Endothelial cell of umbilical vein (primary cell): ENCODE data around the gene WIPF3. TPM values are rescaled to one million over a fixed set of nuclear protein-coding genes. Genes with fewer than 3 reads are reported as not detected.

ENCODE experiments used
- BruUV-seq: library from RNA; stranded (reverse); fragments of 400-500 nt; replicated peaks from 2 replicates; lab custom pipeline; 2021; lab: Mats Ljungman, UMichigan
- CTCF ChIA-PET: fragments of 300-600, 350-600 bp; sonication (Branson Sonifier 250); formaldehyde crosslinking; loops from one replicate; lab custom pipeline; 2021; ENCODE audit warnings: antibody characterized with exemption, inconsistent platforms; lab: Charles Lee
- POLR2A ChIA-PET: fragments of 300-600, 350-600 bp; sonication (Branson Sonifier 250); formaldehyde crosslinking; loops from one replicate; lab custom pipeline; 2021; ENCODE audit warnings: antibody characterized with exemption, inconsistent platforms; lab: Charles Lee
- DNase-seq: peaks from one replicate; pipeline ENCODE4 v3.0.0-alpha.2; 2011; ENCODE audit warnings: low read depth, low spot score
- FAIRE-seq: peaks from 2 replicates; lab custom pipeline; 2011; peaks lifted over from hg19 to GRCh38; lab: Jason Lieb, UNC
- H2AFZ ChIP-seq: 2 replicates; pipeline ENCODE4 v1.6.0; 2012; ENCODE audit warnings: low read depth, low read length, control low read depth, inconsistent platforms
- H3K27ac ChIP-seq: 2 replicates; pipeline ENCODE4 v1.5.1; 2011; ENCODE audit warnings: low read depth, mild to moderate bottlenecking, control low read depth, low read length, moderate library complexity; ENCODE audit not compliant: insufficient read depth
- H3K27me3 ChIP-seq, 2 experiments: 2 replicates each; pipeline versions ENCODE4 v1.6.0 to v1.6.1; 2011; ENCODE audit warnings: low read length in 2 of 2, mixed read lengths in 1 of 2; ENCODE audit not compliant: control insufficient read depth in 2 of 2, insufficient read depth in 2 of 2
- H3K36me3 ChIP-seq, 2 experiments: 2 replicates in 1 of 2; 3 replicates in 1 of 2; pipeline ENCODE4 v1.5.1; 2011; ENCODE audit warnings: low read length in 2 of 2, mild to moderate bottlenecking in 1 of 2, moderate library complexity in 1 of 2; ENCODE audit not compliant: control insufficient read depth in 2 of 2, insufficient read depth in 2 of 2; ENCODE audit errors: extremely low read depth in 1 of 2
- H3K4me1 ChIP-seq: 3 replicates; pipeline ENCODE4 v1.5.1; 2011; ENCODE audit warnings: mild to moderate bottlenecking, low read length; ENCODE audit not compliant: control insufficient read depth, insufficient read depth; ENCODE audit errors: extremely low read depth
- H3K4me2 ChIP-seq: 2 replicates; pipeline ENCODE4 v1.6.1; 2011; ENCODE audit warnings: low read length, control low read depth, mixed read lengths; ENCODE audit not compliant: insufficient read depth
- H3K4me3 ChIP-seq, 3 experiments: fragments of 200-600 bp in 1 of 3; sonication (generic), shearing (Covaris generic) in 1 of 3; replicated peaks in 1 of 3; 2 replicates each; pipeline ENCODE4 v1.5.1; 2011 to 2016; ENCODE audit warnings: control low read depth in 3 of 3, low read length in 3 of 3, mild to moderate bottlenecking in 2 of 3, inconsistent platforms in 1 of 3, low read depth in 1 of 3, moderate library complexity in 1 of 3; ENCODE audit not compliant: insufficient read depth in 1 of 3
- H3K79me2 ChIP-seq: 2 replicates; pipeline ENCODE4 v1.6.0; 2012; ENCODE audit warnings: low read length, inconsistent platforms; ENCODE audit not compliant: control insufficient read depth, insufficient read depth
- H3K9ac ChIP-seq: replicated peaks from 2 replicates; pipeline ENCODE3; 2011; ENCODE audit warnings: low read length, control low read depth; ENCODE audit not compliant: insufficient read depth; ENCODE audit errors: extremely low read depth
- H3K9me1 ChIP-seq: replicated peaks from 3 replicates; pipeline ENCODE4 v1.6.0; 2011; ENCODE audit warnings: mild to moderate bottlenecking, low read length; ENCODE audit not compliant: control insufficient read depth, insufficient read depth; ENCODE audit errors: extremely low read depth
- H3K9me3 ChIP-seq: replicated peaks from 2 replicates; pipeline ENCODE4 v1.5.1; 2012; ENCODE audit warnings: low read length, inconsistent platforms; ENCODE audit not compliant: control insufficient read depth, insufficient read depth
- H4K20me1 ChIP-seq: replicated peaks from 2 replicates; pipeline ENCODE3; 2011; ENCODE audit warnings: mild to moderate bottlenecking, low read length; ENCODE audit not compliant: control insufficient read depth, insufficient read depth; ENCODE audit errors: extremely low read depth
- CTCF ChIP-seq, 2 donors: IDR thresholded peaks; 1 replicate in 1 of 2; 2 replicates in 1 of 2; pipeline ENCODE4 v1.5.1; 2011; ENCODE audit warnings: low read length in 2 of 2, mild to moderate bottlenecking in 2 of 2, moderate library complexity in 2 of 2, control low read depth in 1 of 2, inconsistent platforms in 1 of 2, low read depth in 1 of 2; ENCODE audit not compliant: insufficient read depth in 1 of 2; ENCODE audit errors: extremely low read depth in 1 of 2
- EZH2 ChIP-seq: IDR thresholded peaks from 2 replicates; pipeline ENCODE4 v1.6.1; 2012; ENCODE audit warnings: borderline replicate concordance, low read depth, mild to moderate bottlenecking, moderate library complexity, low read length, inconsistent platforms; ENCODE audit not compliant: severe bottlenecking
- FOS ChIP-seq: IDR thresholded peaks from 2 replicates; pipeline ENCODE4 v1.6.1; 2011; ENCODE audit warnings: mild to moderate bottlenecking, low read length, moderate library complexity, borderline replicate concordance; ENCODE audit not compliant: insufficient read depth
- GATA2 ChIP-seq: IDR thresholded peaks from 2 replicates; pipeline ENCODE4 v1.7.0; 2011; ENCODE audit warnings: low read depth, mild to moderate bottlenecking, moderate library complexity, mixed read lengths, low read length; ENCODE audit not compliant: insufficient read length, insufficient read depth
- JUN ChIP-seq: IDR thresholded peaks from 2 replicates; pipeline ENCODE4 v1.6.1; 2011; ENCODE audit warnings: borderline replicate concordance, low read depth; ENCODE audit not compliant: insufficient read length, insufficient read depth
- MYC ChIP-seq: IDR thresholded peaks from one replicate; pipeline ENCODE4 v1.6.1; 2011; ENCODE audit warnings: mild to moderate bottlenecking, low read depth, low read length
- POLR2A ChIP-seq: IDR thresholded peaks from 2 replicates; pipeline ENCODE4 v1.6.1; 2012; ENCODE audit warnings: low read depth, mild to moderate bottlenecking, control low read depth, low read length
- POLR2AphosphoS5 ChIP-seq: IDR thresholded peaks from 2 replicates; pipeline ENCODE4 v1.6.1; 2012; ENCODE audit warnings: low read depth, mild to moderate bottlenecking, control low read depth, low read length, moderate library complexity; ENCODE audit not compliant: insufficient read depth
- dilution Hi-C: fragments of 300-500 bp; cut with MboI; formaldehyde crosslinking; loops from one replicate; pipeline ENCODE4 v1.15.0; 2019; ENCODE audit warnings: low sequenced_read_pairs; ENCODE audit not compliant: extremely low pct_ligation_motif_present
- intact Hi-C: fragments of 100-400 bp; cut with micrococcal nuclease; formaldehyde crosslinking; loops from one replicate; pipeline ENCODE4 v1.10.0; 2022
- polyA plus RNA-seq, 4 experiments: library from polyadenylated mRNA; depleted of rRNA in 3 of 4; stranded (reverse) in 3 of 4; unstranded in 1 of 4; fragments of >200 nt; gene quantifications; 2 replicates each; pipeline versions ENCODE4 v1.2.1 to v1.2.3, GENCODE V29; 2011 to 2012; ENCODE audit warnings: missing spikeins in 1 of 4
- total RNA-seq: library from RNA; stranded (reverse); gene quantifications from 2 replicates; pipeline ENCODE4 v1.2.3, GENCODE V29; 2021
- TF ChIP-seq, protein P1 (sequence below): IDR thresholded peaks from 2 replicates; pipeline ENCODE4 v1.6.1; 2011; ENCODE audit not compliant: insufficient read depth, insufficient read length

Gene WIPF3
- total and polyA plus RNA-seq, 2 donors (not counting 3 experiments of a cell fraction or from before 2014, with no cell fraction given), result 0.01 to 0.35 TPM

DNA sequence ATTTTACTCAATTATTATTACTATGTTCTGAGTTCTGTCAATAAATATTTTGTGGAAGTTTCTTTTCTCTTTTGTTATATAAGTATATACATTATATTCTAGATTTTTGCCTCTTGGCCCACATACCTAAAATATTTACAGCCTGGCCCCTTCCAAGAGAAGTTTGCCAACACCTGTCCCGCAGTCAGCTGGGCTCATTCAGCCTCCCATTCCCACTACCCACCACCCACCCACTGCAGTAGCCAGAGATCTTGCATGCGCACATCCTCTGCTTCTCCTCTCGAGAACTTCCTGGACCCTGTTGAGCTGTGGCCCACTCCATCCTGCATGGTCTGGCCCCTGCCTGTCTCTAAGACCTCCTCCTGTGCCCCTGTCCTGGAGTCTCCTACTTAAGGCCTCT is 33.6 kb downstream of the WIPF3 start:
- H3K9ac ChIP-seq, result no peak overlapping the region
- no peaks in the 10 kb centered on the region for H3K9me1 ChIP-seq

More for the DNA sequence above, 33.6 kb downstream of the WIPF3 start:
- Histone ChIP-seq H3K4me1 (no peaks in the 10 kb centered on the region), H3K27ac (no peak overlapping the region), H3K27me3 (peaks cover 10 to 18% of the 10 kb centered on the region in 2 experiments), H3K4me2 (no peak overlapping the region), H2AFZ (no peak overlapping the region), H3K4me3 (no peak overlapping the region), H3K36me3 (no peaks in the 10 kb centered on the region), H3K79me2 (no peaks in the 10 kb centered on the region), H3K9me3 (no peaks in the 10 kb centered on the region), H4K20me1 (no peaks in the 10 kb centered on the region)
- TF ChIP-seq FOS (no peak), JUN (no peak), POLR2AphosphoS5 (no peak), POLR2A (no peak), EZH2 (no peak), CTCF (IDR thresholded peaks at IDR 0.05; ENCODE audit: extremely low read depth in 1 of 2, insufficient read depth in 1 of 2, low read depth in 1 of 2, low read length in 2 of 2) (no peak), GATA2 (no peak), MYC (no peak)
- TF ChIP-seq, protein P1, sequence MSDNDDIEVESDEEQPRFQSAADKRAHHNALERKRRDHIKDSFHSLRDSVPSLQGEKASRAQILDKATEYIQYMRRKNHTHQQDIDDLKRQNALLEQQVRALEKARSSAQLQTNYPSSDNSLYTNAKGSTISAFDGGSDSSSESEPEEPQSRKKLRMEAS, result no peak
- DNase-seq (no peak), FAIRE-seq (no peak)
- BruUV-seq, result no TSS peak
- POLR2A ChIA-PET, result no interaction called here
- intact Hi-C loops, result loop anchor here (10.0 kb wide), 1 partner anchor 185 kb away; no protein-coding TSS in a partner anchor
- dilution Hi-C loops, result no loop called here
- CTCF ChIA-PET, result no interaction called here
